Stimulated activated CD4-positive, alpha-beta T cell treated with anti-CD3 and anti-CD28 coated beads, Interleukin-2, amount 100 ng/mL, for 48 hours (primary cell): ENCODE measurements around the gene SRF.

Experiments
- DNase-seq, 2 donors: peaks; one replicate each; pipeline ENCODE4 v3.0.0-alpha.2; 2020

The SRF gene

DNA sequence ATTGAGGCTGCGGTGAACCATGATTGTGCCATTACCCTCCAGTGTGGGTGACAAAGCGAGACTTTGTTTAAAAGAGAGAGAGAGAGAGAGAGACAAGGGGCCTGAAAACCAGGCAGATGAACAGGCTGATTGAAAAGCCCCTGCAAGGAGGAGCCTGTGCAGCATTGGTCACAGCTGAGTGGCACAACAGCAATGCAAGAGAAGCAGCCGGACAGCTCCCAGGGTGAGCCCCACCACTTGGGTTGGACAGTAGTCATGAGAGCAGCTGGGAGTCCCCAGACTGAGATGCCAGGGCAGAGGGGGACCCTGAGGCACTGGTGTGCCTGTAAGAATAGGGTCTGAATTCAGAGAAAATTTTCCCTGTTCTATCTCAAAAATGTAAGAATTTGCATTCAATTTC is 48.0 kb downstream of the SRF start:
- no peak for DNase-seq

DNA sequence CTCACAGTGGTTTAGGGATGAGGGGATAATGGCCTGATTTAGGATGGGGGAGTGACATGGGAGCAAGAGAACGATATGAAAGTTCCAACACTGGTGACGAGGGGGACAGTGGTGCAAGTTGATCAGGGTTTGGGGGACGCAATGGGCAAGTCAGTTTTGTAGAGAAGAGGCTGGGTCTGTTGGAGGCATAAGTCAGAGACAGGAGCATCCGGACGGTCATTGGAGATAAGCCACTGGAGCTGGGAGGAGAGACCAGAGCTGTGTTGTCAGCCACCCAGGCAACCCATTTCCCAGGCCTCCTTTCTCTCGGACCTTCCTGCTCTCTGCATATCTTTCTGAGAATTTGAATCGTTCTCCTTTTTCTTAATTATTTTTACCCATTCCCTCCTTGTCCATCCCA is 48.7 kb downstream of the SRF start:
- no peak for DNase-seq

DNA sequence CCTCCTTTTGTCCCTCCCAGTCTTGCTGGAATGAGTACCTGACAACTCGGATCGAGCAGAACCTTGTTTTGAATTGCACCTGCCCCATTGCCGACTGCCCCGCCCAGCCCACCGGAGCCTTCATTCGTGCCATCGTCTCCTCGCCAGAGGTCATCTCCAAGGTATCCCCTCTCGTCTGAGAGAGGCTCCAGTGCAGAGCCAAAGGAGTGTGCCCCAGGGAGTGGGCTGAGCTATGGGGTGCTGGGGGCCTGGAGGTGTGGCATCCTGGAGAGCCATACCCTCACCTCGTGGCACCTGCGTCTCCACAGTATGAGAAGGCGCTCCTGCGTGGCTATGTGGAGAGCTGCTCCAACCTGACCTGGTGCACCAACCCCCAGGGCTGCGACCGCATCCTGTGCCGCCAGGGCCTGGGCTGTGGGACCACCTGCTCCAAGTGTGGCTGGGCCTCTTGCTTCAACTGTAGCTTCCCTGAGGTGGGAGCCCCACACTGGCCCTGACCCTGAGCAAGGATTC is 49.4 kb downstream of the SRF start:
- no peak for DNase-seq

DNA sequence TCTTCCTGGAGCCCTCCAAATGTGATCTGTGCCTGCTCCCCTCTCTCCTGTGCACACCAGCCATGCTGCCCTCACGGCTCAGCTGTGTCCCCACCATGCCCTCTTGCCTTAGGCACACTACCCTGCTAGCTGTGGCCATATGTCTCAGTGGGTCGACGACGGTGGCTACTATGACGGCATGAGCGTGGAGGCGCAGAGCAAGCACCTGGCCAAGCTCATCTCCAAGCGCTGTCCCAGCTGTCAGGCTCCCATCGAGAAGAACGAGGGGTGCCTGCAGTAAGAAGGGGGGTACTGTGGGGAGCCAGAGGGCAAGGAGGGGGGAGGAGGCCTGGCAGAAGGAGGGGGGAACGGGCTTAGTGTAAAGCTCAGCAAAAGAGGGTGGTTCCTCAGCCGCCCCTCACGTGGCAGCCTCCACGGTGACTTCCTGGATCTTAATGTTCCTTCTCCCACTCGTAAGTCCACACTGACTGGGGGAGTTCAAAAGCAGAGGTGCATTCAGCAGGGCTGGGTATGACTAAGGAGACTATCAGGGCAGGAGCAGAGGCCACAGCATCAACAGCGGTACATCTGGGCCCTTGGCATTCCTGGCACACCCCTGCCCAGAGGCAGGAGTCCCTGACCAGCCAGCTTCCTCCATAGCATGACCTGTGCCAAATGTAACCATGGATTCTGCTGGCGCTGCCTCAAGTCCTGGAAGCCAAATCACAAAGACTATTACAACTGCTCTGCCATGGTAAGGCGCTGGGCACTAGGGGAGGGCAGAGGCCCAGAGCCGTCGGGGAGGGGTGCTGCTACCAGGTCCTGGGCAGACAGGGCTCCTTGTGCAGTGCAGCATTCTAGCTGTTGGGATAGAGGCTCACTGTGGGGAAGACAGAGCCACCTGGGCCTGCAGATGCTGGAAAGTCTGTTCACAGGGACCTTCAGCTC is 50.2 kb downstream of the SRF start:
- DNase-seq = no peak

DNA sequence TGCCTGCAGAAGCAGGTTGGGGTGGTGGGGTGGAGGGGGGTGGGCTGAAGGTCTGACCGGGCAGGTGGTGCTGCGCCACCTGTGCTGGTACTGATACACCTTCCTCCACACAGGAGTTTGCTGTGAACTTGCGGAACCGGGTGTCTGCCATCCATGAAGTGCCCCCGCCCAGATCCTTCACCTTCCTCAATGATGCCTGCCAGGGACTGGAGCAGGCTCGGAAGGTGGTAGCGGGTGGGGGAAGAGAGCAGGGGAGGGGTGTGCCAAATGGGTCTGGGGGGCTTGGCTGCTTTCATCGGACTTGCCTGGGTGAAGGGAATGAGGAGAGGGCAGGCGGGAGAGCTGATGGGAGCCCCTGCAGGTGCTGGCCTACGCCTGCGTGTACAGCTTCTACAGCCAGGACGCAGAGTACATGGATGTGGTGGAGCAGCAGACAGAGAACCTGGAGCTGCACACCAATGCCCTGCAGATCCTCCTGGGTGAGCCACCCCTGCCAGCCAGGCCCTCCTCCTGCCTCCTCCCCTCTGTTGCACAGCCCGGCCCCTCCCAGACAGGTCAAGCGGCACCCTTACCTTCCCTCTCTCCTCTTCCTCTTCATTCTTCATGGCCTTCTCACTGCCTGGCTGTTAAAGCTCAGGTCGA is 51.5 kb downstream of the SRF start:
- no peak for DNase-seq

DNA sequence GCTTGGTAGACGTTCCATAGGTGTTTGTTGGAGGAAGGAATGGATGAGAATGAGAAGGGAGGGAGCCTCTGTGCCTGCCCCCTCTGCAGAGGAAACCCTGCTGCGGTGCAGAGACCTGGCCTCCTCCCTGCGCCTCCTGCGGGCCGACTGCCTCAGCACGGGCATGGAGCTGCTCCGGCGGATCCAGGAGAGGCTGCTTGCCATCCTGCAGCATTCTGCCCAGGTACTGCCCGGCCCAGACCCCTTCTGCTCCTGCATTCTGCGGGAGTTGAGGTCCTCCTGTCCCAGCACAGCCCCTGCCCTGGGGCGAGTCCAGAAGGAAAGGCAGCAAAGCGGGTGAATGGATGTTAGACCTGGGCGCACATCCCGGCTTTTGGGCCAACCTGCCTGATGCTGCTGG is 52.1 kb downstream of the SRF start:
- DNase-seq = no peak

DNA sequence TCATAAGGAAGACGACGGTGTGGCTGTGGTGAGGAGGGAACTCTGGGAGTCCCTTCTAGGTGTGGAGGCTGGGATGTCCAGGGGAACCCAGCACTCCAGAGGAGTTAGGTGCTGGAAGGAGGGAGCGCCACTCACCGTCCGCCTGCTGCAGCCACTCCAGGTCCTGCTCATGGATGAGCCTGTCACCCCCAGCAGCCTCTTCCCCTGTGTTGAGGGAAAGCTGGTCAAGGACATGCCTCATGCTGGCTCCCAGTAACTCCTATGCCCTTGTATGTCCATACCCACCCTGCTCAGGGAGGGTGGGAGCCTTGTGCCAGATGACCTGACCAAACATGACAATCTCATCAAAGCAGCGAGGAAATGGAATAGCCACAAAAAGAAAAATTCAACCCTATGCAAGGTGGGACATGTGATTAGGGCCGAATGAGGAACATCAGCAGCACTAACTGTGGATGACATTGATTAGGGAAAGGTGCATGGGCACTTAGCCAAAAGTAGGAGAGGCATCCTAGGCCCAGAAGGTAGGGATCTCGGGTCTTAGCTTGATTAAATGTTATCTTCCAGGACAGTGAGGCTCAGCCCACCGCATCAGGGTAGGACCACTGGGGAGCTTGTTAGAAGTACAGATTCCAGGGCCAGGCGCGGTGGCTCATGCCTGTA is 55.3 kb downstream of the SRF start:
- DNase-seq = no peak

DNA sequence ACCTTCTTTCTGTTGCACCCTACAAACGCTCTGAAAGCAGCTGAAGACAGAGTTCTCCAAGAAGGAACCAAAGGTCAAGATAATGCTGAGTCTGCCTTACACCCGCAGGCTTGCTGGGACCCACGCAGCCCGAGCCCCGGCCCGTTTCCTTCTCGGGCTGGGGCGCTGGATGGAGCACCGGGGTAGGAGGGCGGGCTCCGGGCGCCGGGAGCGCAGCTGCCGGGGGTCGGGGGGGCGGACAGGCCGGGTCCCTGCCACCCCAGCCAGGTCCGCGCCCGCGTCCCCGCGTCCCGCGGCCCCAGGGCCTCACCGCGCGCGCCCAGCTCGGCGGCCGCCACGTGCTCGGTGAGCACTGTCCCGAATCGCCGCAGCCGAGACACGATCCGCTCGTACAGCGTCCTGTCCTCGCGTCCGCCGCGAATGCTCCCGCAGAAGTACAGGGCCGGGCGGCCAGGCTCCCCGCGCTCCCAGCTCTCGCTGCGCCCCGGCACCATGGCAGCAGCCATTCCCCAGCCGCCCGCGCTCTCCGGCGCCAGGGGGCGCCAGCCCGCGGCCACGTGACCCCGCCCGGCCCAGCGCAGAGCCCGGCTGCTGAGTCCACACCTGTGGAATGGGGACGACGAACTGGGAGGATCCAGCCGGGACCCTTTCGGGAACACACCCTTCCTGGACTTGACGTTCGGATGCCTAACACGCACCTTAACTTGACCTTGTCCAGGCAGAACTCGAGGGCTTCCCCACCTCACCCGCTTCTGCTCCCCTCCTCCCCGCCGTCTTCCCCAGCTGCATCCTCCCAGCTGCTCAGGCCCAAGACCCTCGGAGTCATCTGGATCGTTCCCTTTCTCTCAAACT is 58.1 kb downstream of the SRF start, which contains the start of gene DNPH1:
DNPH1 (minus strand) TSS at position 531 of the 852 bp plus-strand sequence; CDS start at position 506, 25 bp downstream.
- DNase-seq = peak; percentile 82 to 84

DNA sequence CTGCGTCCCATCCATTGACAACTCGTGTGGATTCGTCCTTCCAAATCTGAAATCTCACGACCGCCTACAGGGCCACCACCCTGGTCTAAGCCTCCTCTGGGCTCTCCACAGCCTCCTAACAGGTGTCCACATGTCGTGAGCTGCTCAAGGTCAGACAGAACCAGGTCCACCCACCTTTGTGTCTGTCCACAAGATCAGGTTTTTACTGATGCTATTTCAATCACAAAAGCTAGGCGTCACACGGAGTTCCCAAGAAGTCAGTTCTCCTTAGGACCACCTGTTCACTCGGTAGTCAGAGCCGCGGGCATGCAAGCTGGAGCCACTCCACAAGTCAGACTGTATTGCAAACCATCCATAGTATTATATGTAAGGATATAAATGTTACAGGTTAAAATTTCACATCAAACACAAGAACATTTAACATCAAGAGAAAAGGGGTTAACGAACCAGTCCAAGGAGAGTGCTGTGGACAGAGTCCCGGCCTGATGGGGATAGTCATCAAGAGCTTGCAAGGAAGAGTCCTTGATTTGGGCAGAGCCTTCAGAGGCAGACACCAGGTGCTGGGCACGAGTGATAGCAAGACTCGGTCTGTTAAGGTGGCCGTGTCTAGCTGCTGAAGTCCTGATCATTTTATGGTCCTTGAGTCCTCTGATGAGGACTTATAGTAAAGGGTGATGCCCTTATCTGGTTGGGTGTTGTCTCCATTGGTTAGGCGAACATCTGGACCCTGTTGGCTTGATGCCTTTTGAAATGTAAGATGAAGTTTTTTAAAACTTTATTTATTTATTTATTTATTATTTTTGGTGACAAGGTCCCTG is 58.9 kb downstream of the SRF start:
- no peak for DNase-seq

DNA sequence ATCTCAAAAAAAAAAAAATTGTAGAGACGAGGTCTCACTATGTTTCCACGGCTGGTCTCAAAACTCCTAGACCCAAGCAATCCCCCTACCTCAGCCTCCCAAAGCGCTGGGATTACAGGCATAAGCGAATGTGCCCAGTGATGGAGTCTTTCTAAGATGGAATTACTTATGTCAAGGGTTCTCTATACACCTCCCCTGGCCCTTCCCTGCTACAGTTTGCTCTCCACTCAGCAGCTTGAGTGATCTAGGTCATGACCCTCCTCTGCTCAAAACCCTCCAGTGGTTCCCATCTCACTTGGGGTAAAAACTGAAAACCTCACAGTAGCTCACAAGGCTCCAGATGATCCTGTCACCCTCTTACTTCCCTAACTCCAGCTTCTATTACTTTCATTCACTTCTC is 60.0 kb downstream of the SRF start:
- DNase-seq = no peak
